H9 (cell line): ENCODE data around the gene AGXT. TPM values are rescaled to one million over a fixed set of nuclear protein-coding genes. Genes with fewer than 3 reads are reported as not detected.

Experiments used
- DNase-seq: peaks from one replicate; pipeline ENCODE4 v3.0.0-alpha.2; 2017
- H2AFZ ChIP-seq: one replicate; pipeline ENCODE4 v1.6.1; 2013; ENCODE audit warnings: mild to moderate bottlenecking, low read length, control low read depth, moderate library complexity
- H2AK5ac ChIP-seq: 2 replicates; pipeline ENCODE4 v1.6.1; 2013; ENCODE audit warnings: low read length, control low read depth, mixed read lengths; ENCODE audit not compliant: insufficient read length
- H2BK120ac ChIP-seq: one replicate; pipeline ENCODE4 v1.6.1; 2013; ENCODE audit warnings: low read depth, mild to moderate bottlenecking, low read length, control low read depth, inconsistent platforms; ENCODE audit not compliant: poor library complexity, severe bottlenecking
- H2BK12ac ChIP-seq: 2 replicates; pipeline ENCODE4 v1.6.1; 2013; ENCODE audit warnings: low read length, control low read depth, mixed read lengths, low read depth; ENCODE audit not compliant: insufficient read length
- H2BK15ac ChIP-seq: 2 replicates; pipeline ENCODE4 v1.6.1; 2013; ENCODE audit warnings: low read depth, low read length, control low read depth
- H2BK20ac ChIP-seq: one replicate; pipeline ENCODE4 v1.6.1; 2013; ENCODE audit warnings: low read depth, mild to moderate bottlenecking, low read length, control low read depth, inconsistent platforms; ENCODE audit not compliant: poor library complexity, severe bottlenecking
- H2BK5ac ChIP-seq: 2 replicates; pipeline ENCODE4 v1.6.1; 2013; ENCODE audit warnings: low read length, control low read depth, mixed read lengths; ENCODE audit not compliant: insufficient read length
- H3K14ac ChIP-seq: 2 replicates; pipeline ENCODE4 v1.6.1; 2013; ENCODE audit warnings: low read length, control low read depth; ENCODE audit not compliant: insufficient read depth
- H3K18ac ChIP-seq: 2 replicates; pipeline ENCODE4 v1.6.1; 2013; ENCODE audit warnings: low read depth, mild to moderate bottlenecking, mixed read lengths, low read length, control low read depth; ENCODE audit not compliant: insufficient read length
- H3K23ac ChIP-seq: 2 replicates; pipeline ENCODE4 v1.6.1; 2013; ENCODE audit warnings: low read length, control low read depth, mixed read lengths, low read depth; ENCODE audit not compliant: insufficient read length
- H3K23me2 ChIP-seq: 2 replicates; pipeline ENCODE4 v1.6.1; 2013; ENCODE audit warnings: low read depth, mild to moderate bottlenecking, mixed read lengths, low read length, control low read depth; ENCODE audit not compliant: insufficient read length, poor library complexity, severe bottlenecking
- H3K27ac ChIP-seq: 2 replicates; pipeline ENCODE4 v1.5.1; 2013; ENCODE audit warnings: low read length, control low read depth, mixed read lengths, low read depth; ENCODE audit not compliant: insufficient read length
- H3K27me3 ChIP-seq: 2 replicates; pipeline ENCODE4 v1.6.1; 2013; ENCODE audit warnings: low read length, control low read depth, inconsistent platforms; ENCODE audit not compliant: insufficient read depth
- H3K4ac ChIP-seq: 2 replicates; pipeline ENCODE4 v1.6.1; 2013; ENCODE audit warnings: low read depth, mild to moderate bottlenecking, control low read depth, inconsistent platforms, low read length, moderate library complexity
- H3K4me1 ChIP-seq: 2 replicates; pipeline ENCODE4 v1.6.1; 2013; ENCODE audit warnings: low read length, control low read depth, inconsistent platforms; ENCODE audit not compliant: insufficient read depth
- H3K4me2 ChIP-seq: 2 replicates; pipeline ENCODE4 v1.6.1; 2013; ENCODE audit warnings: low read length, control low read depth, mixed read lengths; ENCODE audit not compliant: insufficient read length, insufficient read depth
- H3K56ac ChIP-seq: 2 replicates; pipeline ENCODE4 v1.6.1; 2013; ENCODE audit warnings: low read depth, mild to moderate bottlenecking, mixed read lengths, low read length, control low read depth; ENCODE audit not compliant: insufficient read length
- H3K79me1 ChIP-seq: 2 replicates; pipeline ENCODE4 v1.6.1; 2013; ENCODE audit warnings: low read depth, mild to moderate bottlenecking, moderate library complexity, low read length, control low read depth, inconsistent platforms; ENCODE audit not compliant: insufficient read depth, poor library complexity, severe bottlenecking
- H3K79me2 ChIP-seq: 2 replicates; pipeline ENCODE4 v1.6.1; 2013; ENCODE audit warnings: low read length, control low read depth, inconsistent platforms; ENCODE audit not compliant: insufficient read depth
- H3K9ac ChIP-seq: 2 replicates; pipeline ENCODE4 v1.6.1; 2013; ENCODE audit warnings: low read length, control low read depth, mixed read lengths; ENCODE audit not compliant: insufficient read length; ENCODE audit errors: extremely low read depth
- H3K9me3 ChIP-seq: one replicate; pipeline ENCODE4 v1.6.1; 2013; ENCODE audit warnings: low read depth, low read length, inconsistent platforms; ENCODE audit not compliant: control insufficient read depth
- H3T11ph ChIP-seq: one replicate; pipeline ENCODE4 v1.6.1; 2013; ENCODE audit warnings: mild to moderate bottlenecking, low read length, control low read depth, inconsistent platforms
- H4K20me1 ChIP-seq: one replicate; pipeline ENCODE4 v1.6.1; 2013; ENCODE audit not compliant: control insufficient read depth, insufficient read length, insufficient read depth
- H4K5ac ChIP-seq: 2 replicates; pipeline ENCODE4 v1.6.1; 2013; ENCODE audit warnings: low read depth, mild to moderate bottlenecking, mixed read lengths, low read length, control low read depth; ENCODE audit not compliant: insufficient read length
- H4K8ac ChIP-seq: replicated peaks from 2 replicates; pipeline ENCODE4 v1.6.1; 2013; ENCODE audit warnings: low read length, control low read depth, mixed read lengths, low read depth; ENCODE audit not compliant: insufficient read length
- H4K91ac ChIP-seq: 2 replicates; pipeline ENCODE4 v1.6.1; 2013; ENCODE audit warnings: low read depth, mild to moderate bottlenecking, moderate library complexity, mixed read lengths, low read length, control low read depth; ENCODE audit not compliant: insufficient read length
- H3K27ac Mint-ChIP-seq, 3 experiments: 2 replicates in 2 of 3; 3 replicates in 1 of 3; pipeline ENCODE4 v1.8.0; 2020 to 2021; ENCODE audit warnings: mixed read lengths in 3 of 3, mild to moderate bottlenecking in 1 of 3, moderate library complexity in 1 of 3
- H3K27me3 Mint-ChIP-seq: 2 replicates; pipeline ENCODE4 v1.8.0; 2021; ENCODE audit warnings: low read depth, mild to moderate bottlenecking, moderate library complexity, mixed read lengths
- H3K36me3 Mint-ChIP-seq, 3 experiments: 2 replicates in 2 of 3; 3 replicates in 1 of 3; pipeline ENCODE4 v1.8.0; 2020 to 2021; ENCODE audit warnings: low read depth in 3 of 3, mixed read lengths in 3 of 3; ENCODE audit not compliant: insufficient read depth in 1 of 3
- H3K4me1 Mint-ChIP-seq, 2 experiments: 2 replicates each; pipeline ENCODE4 v1.8.0; 2020; ENCODE audit warnings: mixed read lengths in 2 of 2
- H3K4me3 Mint-ChIP-seq, 2 experiments: 2 replicates in 1 of 2; 3 replicates in 1 of 2; pipeline ENCODE4 v1.8.0; 2020 to 2021; ENCODE audit warnings: mild to moderate bottlenecking in 2 of 2, mixed read lengths in 2 of 2, moderate library complexity in 1 of 2
- H3K9me3 Mint-ChIP-seq, 2 experiments: 2 replicates in 1 of 2; 3 replicates in 1 of 2; pipeline ENCODE4 v1.8.0; 2020; ENCODE audit warnings: mild to moderate bottlenecking in 2 of 2, mixed read lengths in 2 of 2, moderate library complexity in 1 of 2
- WGBS: extraction: QIAGEN DNeasy Blood & Tissue Kit; methylation state at CpG from one replicate; pipeline ENCODE4 v1.1.7; 2013; ENCODE audit warnings: missing lambda C conversion rate, low lambda C conversion rate, mixed read lengths; ENCODE audit not compliant: insufficient read length; ENCODE audit errors: extremely low coverage; 5-methylcytosine and 5-hydroxymethylcytosine counted together
- total RNA-seq: library from RNA; stranded (reverse); gene quantifications from 2 replicates; pipeline ENCODE4 v1.2.1, GENCODE V29; 2021
- TF ChIP-seq, protein P1 (sequence below): fragments of 200-600 bp; sonication (generic); conservative IDR thresholded peaks from 3 replicates; pipeline ENCODE4 v1.8.0; 2021; ENCODE audit warnings: antibody characterized with exemption, mild to moderate bottlenecking

Gene AGXT
- total RNA-seq, 1 experiment from 2014 or later, result not detected

- no CpG with 5 or more reads among the region's 7 CpGs for WGBS
- Histone ChIP-seq H3K4me2 (no peak overlapping the region), H3K27me3 (no peaks in the 10 kb centered on the region), H2BK12ac (no peak overlapping the region), H3K23me2 (no peaks in the 10 kb centered on the region), H2BK120ac (no peak overlapping the region), H4K5ac (no peak overlapping the region), H4K8ac (no peak overlapping the region), H3T11ph (no peak overlapping the region), H3K23ac (no peak overlapping the region), H2BK5ac (no peak overlapping the region), H2BK20ac (no peak overlapping the region), H3K4ac (no peak overlapping the region), H3K27ac (no peak overlapping the region), H2BK15ac (no peak overlapping the region), H2AK5ac (no peak overlapping the region), H2AFZ (no peak overlapping the region), H3K56ac (no peak overlapping the region), H3K79me1 (no peaks in the 10 kb centered on the region), H3K79me2 (no peaks in the 10 kb centered on the region), H4K91ac (no peak overlapping the region), H3K9me3 (no peaks in the 10 kb centered on the region), H3K14ac (no peak overlapping the region), H3K18ac (no peak overlapping the region), H4K20me1 (no peaks in the 10 kb centered on the region), H3K4me1 (no peaks in the 10 kb centered on the region), H3K9ac (no peak overlapping the region)
- TF ChIP-seq, protein P1, sequence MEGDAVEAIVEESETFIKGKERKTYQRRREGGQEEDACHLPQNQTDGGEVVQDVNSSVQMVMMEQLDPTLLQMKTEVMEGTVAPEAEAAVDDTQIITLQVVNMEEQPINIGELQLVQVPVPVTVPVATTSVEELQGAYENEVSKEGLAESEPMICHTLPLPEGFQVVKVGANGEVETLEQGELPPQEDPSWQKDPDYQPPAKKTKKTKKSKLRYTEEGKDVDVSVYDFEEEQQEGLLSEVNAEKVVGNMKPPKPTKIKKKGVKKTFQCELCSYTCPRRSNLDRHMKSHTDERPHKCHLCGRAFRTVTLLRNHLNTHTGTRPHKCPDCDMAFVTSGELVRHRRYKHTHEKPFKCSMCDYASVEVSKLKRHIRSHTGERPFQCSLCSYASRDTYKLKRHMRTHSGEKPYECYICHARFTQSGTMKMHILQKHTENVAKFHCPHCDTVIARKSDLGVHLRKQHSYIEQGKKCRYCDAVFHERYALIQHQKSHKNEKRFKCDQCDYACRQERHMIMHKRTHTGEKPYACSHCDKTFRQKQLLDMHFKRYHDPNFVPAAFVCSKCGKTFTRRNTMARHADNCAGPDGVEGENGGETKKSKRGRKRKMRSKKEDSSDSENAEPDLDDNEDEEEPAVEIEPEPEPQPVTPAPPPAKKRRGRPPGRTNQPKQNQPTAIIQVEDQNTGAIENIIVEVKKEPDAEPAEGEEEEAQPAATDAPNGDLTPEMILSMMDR, result no peak
- Mint-ChIP-seq H3K27me3 (no peaks in the 10 kb centered on the region), H3K4me3 (no peak overlapping the region), H3K4me1 (peaks cover 0 to 3% of the 10 kb centered on the region in 2 experiments; a peak in 1 of 4 replicates), H3K9me3 (no peaks in the 10 kb centered on the region), H3K36me3 (no peaks in the 10 kb centered on the region; a peak in 1 of 7 replicates), H3K27ac (no peak overlapping the region)
- no peak for DNase-seq
Measured at GRCh38 chr2:240876035-240876474, 7.4 kb downstream of the AGXT start.
